Hepatocyte (in vitro differentiated cells): Measurements from ENCODE around the gene BMP6. TPM values are rescaled to one million over a fixed set of nuclear protein-coding genes. Genes with fewer than 3 reads are reported as not detected.

Experiments used
- DNase-seq: peaks from one replicate; pipeline ENCODE4 v3.0.0-alpha.2; 2016; ENCODE audit warnings: low spot score
- H2AFZ ChIP-seq: fragments of 200-600 bp; sonication (generic); 2 replicates; pipeline ENCODE4 v1.6.0; 2016; ENCODE audit warnings: antibody characterized with exemption, mild to moderate bottlenecking
- H3K27ac ChIP-seq: fragments of 200-600 bp; sonication (generic); 2 replicates; pipeline ENCODE4 v1.5.1; 2016; ENCODE audit warnings: mild to moderate bottlenecking
- H3K27me3 ChIP-seq: fragments of 200-600 bp; sonication (generic); 2 replicates; pipeline ENCODE4 v1.6.1; 2016
- H3K36me3 ChIP-seq: fragments of 200-600 bp; sonication (generic); replicated peaks from 2 replicates; pipeline ENCODE4 v1.5.1; 2016; ENCODE audit warnings: low read depth; ENCODE audit not compliant: insufficient read depth
- H3K4me1 ChIP-seq: fragments of 200-600 bp; sonication (generic); 2 replicates; pipeline ENCODE4 v1.5.1; 2016; ENCODE audit warnings: mild to moderate bottlenecking, moderate library complexity; ENCODE audit not compliant: insufficient read depth
- H3K4me2 ChIP-seq: fragments of 200-600 bp; sonication (generic); 2 replicates; pipeline ENCODE4 v1.6.0; 2016
- H3K4me3 ChIP-seq: fragments of 200-600 bp; sonication (generic); 2 replicates; pipeline ENCODE4 v1.5.1; 2016; ENCODE audit warnings: mild to moderate bottlenecking
- H3K79me2 ChIP-seq: fragments of 200-600 bp; sonication (generic); 2 replicates; pipeline ENCODE4 v1.6.0; 2017; ENCODE audit warnings: mild to moderate bottlenecking
- H3K9me2 ChIP-seq: fragments of 200-600 bp; sonication (generic); replicated peaks from 2 replicates; pipeline ENCODE4 v1.6.0; 2017; ENCODE audit warnings: mild to moderate bottlenecking; ENCODE audit not compliant: insufficient read depth
- H3K9me3 ChIP-seq: fragments of 200-600 bp; sonication (generic); 2 replicates; pipeline ENCODE4 v1.5.1; 2016; ENCODE audit warnings: low read depth, mild to moderate bottlenecking
- H4K20me1 ChIP-seq: fragments of 200-600 bp; sonication (generic); 2 replicates; pipeline ENCODE4 v1.6.0; 2016; ENCODE audit warnings: mild to moderate bottlenecking; ENCODE audit not compliant: insufficient read depth, poor library complexity, severe bottlenecking
- EZH2 ChIP-seq: fragments of 200-600 bp; sonication (generic); IDR thresholded peaks from 2 replicates; pipeline ENCODE4 v1.6.1; 2016; ENCODE audit warnings: antibody characterized with exemption, mild to moderate bottlenecking, borderline replicate concordance
- EZH2phosphoT487 ChIP-seq: fragments of 200-600 bp; sonication (generic); IDR thresholded peaks from one replicate; pipeline ENCODE4 v1.6.1; 2018; ENCODE audit warnings: antibody characterized with exemption, mild to moderate bottlenecking, low read depth, moderate library complexity; ENCODE audit not compliant: unreplicated experiment, severe bottlenecking
- WGBS: methylation state at CpG from one replicate; pipeline ENCODE4 v1.1.6; 2016; ENCODE audit warnings: low lambda C conversion rate; ENCODE audit errors: missing lambda C conversion rate; 5-methylcytosine and 5-hydroxymethylcytosine counted together
- polyA plus RNA-seq: library from polyadenylated mRNA; unstranded; fragments of >200 nt; fragmentation: Nextera tagmentation; extraction: Ambion mirVana; gene quantifications from 2 replicates; pipeline ENCODE4 v1.2.1, GENCODE V29; 2016
- total RNA-seq: library from RNA; depleted of rRNA; stranded (reverse); fragments of >200 nt; gene quantifications from 2 replicates; pipeline ENCODE4 v1.2.3, GENCODE V29; 2014
- TF ChIP-seq, protein P1 (sequence below): fragments of 200-600 bp; sonication (generic); IDR thresholded peaks from 2 replicates; pipeline ENCODE4 v1.5.1; 2016; ENCODE audit warnings: antibody characterized with exemption, mild to moderate bottlenecking; ENCODE audit not compliant: poor library complexity

Gene BMP6
- total and polyA plus RNA-seq, 2 experiments from 2014 or later: 4.0 to 4.3 TPM

DNA sequence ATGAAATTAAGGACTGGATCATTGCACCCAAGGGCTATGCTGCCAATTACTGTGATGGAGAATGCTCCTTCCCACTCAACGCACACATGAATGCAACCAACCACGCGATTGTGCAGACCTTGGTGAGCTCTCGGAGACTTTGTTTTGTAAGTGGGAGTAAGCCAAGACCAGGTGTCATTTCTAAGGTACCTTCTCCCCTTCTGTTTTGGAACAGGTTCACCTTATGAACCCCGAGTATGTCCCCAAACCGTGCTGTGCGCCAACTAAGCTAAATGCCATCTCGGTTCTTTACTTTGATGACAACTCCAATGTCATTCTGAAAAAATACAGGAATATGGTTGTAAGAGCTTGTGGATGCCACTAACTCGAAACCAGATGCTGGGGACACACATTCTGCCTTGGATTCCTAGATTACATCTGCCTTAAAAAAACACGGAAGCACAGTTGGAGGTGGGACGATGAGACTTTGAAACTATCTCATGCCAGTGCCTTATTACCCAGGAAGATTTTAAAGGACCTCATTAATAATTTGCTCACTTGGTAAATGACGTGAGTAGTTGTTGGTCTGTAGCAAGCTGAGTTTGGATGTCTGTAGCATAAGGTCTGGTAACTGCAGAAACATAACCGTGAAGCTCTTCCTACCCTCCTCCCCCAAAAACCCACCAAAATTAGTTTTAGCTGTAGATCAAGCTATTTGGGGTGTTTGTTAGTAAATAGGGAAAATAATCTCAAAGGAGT lies 154.2 kb downstream of the BMP6 start:
- Histone ChIP-seq H3K9me3 (no peaks in the 10 kb centered on the region), H3K27ac (no peak overlapping the region), H3K36me3 (no peaks in the 10 kb centered on the region), H3K4me1 (peaks cover 4% of the 10 kb centered on the region), H2AFZ (no peak overlapping the region), H3K79me2 (no peaks in the 10 kb centered on the region), H4K20me1 (no peaks in the 10 kb centered on the region), H3K9me2 (no peaks in the 10 kb centered on the region), H3K4me3 (no peak overlapping the region), H3K27me3 (no peaks in the 10 kb centered on the region), H3K4me2 (no peak overlapping the region)
- TF ChIP-seq, protein P1, sequence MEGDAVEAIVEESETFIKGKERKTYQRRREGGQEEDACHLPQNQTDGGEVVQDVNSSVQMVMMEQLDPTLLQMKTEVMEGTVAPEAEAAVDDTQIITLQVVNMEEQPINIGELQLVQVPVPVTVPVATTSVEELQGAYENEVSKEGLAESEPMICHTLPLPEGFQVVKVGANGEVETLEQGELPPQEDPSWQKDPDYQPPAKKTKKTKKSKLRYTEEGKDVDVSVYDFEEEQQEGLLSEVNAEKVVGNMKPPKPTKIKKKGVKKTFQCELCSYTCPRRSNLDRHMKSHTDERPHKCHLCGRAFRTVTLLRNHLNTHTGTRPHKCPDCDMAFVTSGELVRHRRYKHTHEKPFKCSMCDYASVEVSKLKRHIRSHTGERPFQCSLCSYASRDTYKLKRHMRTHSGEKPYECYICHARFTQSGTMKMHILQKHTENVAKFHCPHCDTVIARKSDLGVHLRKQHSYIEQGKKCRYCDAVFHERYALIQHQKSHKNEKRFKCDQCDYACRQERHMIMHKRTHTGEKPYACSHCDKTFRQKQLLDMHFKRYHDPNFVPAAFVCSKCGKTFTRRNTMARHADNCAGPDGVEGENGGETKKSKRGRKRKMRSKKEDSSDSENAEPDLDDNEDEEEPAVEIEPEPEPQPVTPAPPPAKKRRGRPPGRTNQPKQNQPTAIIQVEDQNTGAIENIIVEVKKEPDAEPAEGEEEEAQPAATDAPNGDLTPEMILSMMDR: no peak
- TF ChIP-seq EZH2 (no peak), EZH2phosphoT487 (no peak)
- WGBS: 95% methylated on average over 13 of the region's 13 CpGs
- no peak for DNase-seq

DNA sequence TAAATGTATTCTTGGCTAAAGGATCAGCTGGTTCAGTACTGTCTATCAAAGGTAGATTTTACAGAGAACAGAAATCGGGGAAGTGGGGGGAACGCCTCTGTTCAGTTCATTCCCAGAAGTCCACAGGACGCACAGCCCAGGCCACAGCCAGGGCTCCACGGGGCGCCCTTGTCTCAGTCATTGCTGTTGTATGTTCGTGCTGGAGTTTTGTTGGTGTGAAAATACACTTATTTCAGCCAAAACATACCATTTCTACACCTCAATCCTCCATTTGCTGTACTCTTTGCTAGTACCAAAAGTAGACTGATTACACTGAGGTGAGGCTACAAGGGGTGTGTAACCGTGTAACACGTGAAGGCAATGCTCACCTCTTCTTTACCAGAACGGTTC lies 154.8 kb downstream of the BMP6 start:
- H3K79me2 ChIP-seq: no peaks in the 10 kb centered on the region

DNA sequence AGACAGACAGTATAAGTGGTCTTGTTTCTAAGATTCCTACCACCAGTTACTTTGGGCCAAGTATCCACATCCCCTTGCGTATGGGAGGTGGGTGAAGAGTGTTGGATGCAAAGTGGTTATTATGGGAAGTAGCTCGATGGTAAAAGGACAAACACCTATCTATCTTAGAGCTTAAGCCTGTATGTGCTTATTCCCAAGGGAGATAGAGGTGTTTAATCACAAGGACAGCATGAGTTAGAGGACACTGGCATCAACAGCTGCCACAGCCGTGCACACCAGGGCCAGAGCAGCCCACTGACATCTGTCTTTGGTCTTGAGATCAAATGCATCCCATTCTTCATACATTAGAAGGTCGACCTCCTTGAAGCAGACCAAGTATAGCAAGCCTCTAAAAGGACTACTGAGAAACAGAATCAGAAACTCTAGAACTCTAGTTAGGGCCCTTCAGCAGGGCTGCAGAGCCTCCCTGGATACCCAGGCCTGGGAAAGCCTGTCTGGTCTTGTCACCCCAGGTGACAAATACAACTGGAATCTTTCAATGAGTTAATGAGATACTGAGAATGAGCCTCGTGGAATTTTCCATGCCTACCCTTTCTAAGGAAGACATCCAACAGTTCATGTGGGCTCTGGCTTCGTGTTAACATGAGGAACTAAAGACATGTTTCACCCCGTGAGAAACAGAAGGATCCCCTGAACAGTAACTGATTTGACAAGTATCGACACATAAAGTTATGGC lies 156.0 kb downstream of the BMP6 start:
- Histone ChIP-seq H3K27ac (peak overlapping the region; percentile 20), H4K20me1 (no peaks in the 10 kb centered on the region), H3K9me2 (no peaks in the 10 kb centered on the region), H3K4me1 (peaks cover 4% of the 10 kb centered on the region), H3K36me3 (no peaks in the 10 kb centered on the region), H2AFZ (no peak overlapping the region), H3K79me2 (no peaks in the 10 kb centered on the region), H3K4me3 (no peak overlapping the region), H3K4me2 (no peak overlapping the region), H3K9me3 (no peaks in the 10 kb centered on the region), H3K27me3 (no peaks in the 10 kb centered on the region)
- no peak for TF ChIP-seq EZH2
- no peak for TF ChIP-seq EZH2phosphoT487
- TF ChIP-seq, protein P1: no peak
- DNase-seq: no peak
- 91% methylated on average over 8 of the region's 8 CpGs for WGBS

More for the DNA sequence above, 154.8 kb downstream of the BMP6 start:
- no peak for DNase-seq
- H3K9me2 ChIP-seq: no peaks in the 10 kb centered on the region
- TF ChIP-seq, protein P1: no peak
- TF ChIP-seq EZH2phosphoT487 (no peak), EZH2 (no peak)
- whole genome bisulfite sequencing: 95% methylated on average over 9 of the region's 9 CpGs
- H2AFZ ChIP-seq: no peak overlapping the region
- no peak overlapping the region for H3K4me3 ChIP-seq
- H3K4me1 ChIP-seq: peaks cover 4% of the 10 kb centered on the region
- no peaks in the 10 kb centered on the region for H4K20me1 ChIP-seq
- H3K4me2 ChIP-seq: no peak overlapping the region
- H3K36me3 ChIP-seq: no peaks in the 10 kb centered on the region
- H3K27ac ChIP-seq: no peak overlapping the region
- no peaks in the 10 kb centered on the region for H3K27me3 ChIP-seq
- H3K9me3 ChIP-seq: no peaks in the 10 kb centered on the region
